ENCODE measurements around the gene INMT.

The INMT gene

DNA sequence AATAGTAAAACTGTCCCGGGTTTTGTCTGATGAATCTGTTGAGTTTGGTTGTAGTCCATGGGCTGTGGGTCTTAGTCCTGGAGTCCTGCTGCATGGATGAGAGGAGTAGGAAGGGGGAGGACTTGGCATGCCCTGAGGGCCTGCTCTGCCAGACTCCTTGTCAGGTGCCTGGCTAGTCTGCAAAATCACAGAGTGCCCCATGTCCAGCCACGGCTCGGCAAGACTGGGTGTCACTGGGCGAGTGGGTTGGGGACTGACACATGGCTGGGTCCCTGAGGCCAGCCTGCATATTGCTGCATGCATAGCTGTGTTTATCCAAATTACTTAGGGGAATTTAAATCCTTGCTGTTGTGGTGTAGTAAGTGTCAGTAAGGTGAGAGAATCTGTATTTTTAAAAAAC lies 29.0 kb downstream of the INMT start:
- no peak for DNase-seq (ENCODE audit: low read depth in 2 of 2)

DNA sequence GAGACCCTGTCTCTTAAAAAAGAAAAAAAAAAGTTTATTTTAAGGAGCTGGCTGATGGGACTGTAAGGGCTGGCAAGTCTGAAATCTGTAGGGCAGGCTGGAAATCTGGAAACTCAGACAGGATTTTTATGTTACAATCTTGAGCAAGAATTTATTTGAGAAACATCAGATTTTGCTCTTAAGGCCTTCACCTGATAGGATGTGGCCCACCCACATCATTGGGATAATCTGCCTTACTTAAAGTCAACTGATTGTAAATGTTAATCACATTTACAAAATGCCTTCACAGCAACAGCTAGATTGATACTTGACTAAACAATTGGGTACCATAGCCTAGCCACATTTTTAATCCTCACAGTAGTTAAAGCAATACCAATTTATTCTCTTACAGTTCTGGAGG lies 30.8 kb downstream of the INMT start:
- DNase-seq (ENCODE audit: low read depth in 2 of 2), result no peak

DNA sequence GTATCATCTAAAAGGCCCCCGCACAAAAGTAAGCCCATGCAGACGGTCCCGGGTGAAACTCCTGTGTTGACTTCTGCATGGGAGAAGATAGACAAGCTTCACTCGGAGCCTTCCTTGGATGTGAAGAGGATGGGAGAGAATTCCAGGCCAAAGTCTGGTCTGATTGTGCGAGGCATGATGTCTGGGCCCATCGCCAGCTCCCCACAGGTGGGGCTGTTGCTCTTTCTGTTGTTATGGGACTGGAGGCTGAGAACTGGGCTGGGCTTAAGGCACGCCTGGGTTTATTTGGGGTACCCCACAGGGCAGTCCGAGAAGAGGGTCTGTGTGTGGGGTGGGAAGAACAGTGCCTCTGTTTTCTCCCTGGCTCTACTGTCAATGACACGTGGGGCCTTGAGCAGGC lies 33.9 kb downstream of the INMT start:
- no peak for DNase-seq (ENCODE audit: low read depth in 2 of 2)

DNA sequence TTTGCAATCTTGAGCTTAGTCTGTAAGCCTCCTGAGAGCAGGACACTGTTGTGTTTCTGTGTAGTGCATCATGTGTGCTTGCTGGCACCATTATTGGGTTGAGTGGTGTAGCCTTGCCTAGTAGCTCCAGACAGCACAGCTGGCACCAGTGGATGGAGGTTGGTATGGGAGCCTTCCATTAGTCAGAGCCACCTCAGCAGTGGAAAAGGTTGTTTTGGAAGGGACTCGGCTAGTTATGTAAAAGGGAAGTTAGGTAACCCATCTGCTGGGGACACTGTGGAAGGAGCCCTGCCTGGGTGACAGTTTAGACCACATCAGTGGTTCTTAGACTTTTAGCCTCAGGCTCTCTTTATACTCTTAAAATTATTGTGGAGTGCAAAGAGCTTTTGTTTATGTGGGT lies 35.6 kb downstream of the INMT start:
- DNase-seq (ENCODE audit: low read depth in 2 of 2), result no peak

DNA sequence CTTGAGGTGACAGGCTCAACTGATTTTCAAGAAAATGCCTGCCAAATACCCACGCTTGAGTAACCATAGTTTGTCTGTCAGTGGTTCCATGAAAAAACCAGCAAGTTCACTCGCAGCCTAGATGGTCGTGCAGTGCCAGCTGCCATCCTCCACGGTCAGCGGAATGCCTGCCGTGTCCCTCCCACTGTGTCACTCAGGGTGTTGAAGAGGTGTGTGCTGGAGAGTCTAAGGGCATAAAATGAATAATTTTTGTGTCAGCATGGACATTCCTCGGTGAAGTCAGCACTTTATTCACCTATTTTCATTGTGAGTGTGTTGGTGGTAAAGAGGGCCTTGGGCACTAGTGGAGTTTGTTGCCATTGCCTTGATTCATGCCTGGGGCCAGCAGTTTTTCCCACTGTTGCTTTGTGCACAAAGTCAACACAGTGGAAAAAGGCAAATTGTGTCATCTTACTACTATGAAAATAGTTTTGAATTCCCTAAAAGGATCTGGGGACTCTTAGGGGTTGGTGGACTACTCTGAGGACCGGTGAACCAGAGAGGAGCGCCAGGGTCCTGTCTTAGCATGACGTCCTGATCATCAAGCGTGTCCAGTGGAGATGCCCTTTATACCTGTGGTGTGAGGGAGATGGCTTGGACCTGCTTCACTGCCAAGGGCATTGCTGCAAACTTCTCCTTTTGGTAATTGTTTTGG lies 36.9 kb downstream of the INMT start:
- DNase-seq (ENCODE audit: low read depth in 2 of 2), result no peak

DNA sequence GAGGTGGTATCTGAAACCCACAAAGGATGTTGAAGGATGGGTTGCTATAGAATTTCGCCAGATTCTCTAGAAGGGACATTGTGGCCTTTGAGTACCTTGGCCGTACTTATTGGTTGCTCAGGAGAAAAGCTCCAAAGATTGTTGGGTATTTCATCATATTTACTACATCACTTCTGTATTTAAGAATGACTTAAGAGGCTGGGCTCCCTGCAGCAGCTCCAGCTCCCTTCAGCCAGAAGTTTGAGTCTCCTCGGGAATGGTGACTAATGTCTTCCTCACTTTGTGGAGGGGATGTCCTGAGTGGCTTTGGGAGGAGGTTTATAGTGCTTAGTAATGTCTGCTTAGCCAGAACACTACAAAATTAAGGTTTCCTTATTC lies 37.4 kb downstream of the INMT start:
- DNase-seq (ENCODE audit: low read depth in 2 of 2), result no peak

DNA sequence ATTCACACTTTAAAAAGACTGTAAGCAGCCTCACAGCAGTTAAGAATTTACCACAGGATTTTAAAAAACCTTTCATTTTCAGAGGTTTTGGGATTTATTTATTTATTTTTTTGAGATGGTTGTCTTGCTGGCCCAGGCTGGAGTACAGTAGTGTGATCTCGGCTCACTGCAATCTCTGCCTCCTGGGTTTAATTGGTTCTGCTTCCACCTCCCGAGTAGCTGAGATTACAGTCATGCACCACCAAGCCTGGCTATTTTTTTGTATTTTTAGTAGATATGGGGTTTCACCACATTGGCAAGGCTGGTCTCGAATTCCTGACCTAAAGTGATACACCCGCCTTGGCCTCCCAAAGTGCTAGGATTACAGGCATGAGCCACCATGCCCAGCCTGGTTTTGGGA lies 38.4 kb downstream of the INMT start:
- DNase-seq (ENCODE audit: low read depth in 2 of 2), result no peak

DNA sequence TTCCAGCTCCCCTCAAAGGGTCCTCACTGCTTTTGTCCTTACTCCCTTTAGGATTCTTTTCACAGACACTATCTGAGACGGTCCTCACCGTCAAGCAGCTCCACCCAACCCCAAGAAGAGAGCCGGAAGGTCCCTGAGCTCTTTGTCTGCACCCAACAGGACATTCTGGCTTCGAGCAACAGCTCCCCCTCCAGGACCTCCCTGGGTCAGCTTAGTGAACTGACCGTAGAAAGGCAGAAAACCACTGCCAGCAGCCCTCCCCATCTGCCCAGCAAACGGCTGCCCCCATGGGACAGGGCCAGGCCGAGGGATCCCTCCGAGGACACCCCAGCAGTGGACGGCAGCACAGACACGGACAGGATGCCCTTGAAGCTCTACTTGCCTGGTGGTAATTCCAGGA lies 39.2 kb downstream of the INMT start:
- no peak for DNase-seq (ENCODE audit: low read depth in 2 of 2)

DNA sequence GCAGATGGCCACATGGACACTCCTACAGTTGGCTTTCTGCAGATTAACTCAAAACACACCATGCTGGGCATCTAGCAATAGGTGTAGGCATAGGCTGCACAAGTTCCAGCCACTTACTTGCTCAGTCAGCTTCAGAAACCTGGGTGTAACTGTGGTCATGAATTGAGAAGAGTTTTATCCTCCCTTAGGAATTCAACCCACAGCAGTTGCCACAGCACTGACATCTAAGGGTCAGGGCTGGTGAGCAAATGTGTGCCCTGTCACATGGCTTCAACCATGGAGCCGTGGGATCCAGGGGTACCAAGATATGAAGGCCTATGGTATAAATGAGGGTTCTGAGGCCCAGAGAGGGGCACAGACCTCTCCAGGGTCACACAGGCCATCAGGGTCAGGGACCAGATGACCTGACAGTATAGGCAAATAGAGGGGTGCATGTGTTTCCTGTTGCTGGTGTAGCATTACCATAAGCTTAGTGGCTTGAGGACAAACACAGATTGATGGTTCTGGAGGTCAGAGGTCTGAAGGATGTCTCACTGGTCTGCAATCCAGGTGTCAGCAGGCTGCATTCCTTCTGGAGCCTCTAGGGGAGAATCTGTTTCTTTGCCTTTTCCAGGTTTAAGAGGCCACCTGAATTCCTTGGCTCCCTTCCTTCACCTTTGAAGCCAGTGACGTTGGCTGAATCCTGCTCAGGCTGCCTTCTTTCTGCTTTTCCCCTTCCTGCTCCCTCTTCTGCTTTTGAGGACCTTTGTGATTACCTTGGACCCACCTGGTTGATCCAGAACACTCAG lies 43.4 kb downstream of the INMT start:
- DNase-seq (ENCODE audit: low read depth in 2 of 2), result no peak

DNA sequence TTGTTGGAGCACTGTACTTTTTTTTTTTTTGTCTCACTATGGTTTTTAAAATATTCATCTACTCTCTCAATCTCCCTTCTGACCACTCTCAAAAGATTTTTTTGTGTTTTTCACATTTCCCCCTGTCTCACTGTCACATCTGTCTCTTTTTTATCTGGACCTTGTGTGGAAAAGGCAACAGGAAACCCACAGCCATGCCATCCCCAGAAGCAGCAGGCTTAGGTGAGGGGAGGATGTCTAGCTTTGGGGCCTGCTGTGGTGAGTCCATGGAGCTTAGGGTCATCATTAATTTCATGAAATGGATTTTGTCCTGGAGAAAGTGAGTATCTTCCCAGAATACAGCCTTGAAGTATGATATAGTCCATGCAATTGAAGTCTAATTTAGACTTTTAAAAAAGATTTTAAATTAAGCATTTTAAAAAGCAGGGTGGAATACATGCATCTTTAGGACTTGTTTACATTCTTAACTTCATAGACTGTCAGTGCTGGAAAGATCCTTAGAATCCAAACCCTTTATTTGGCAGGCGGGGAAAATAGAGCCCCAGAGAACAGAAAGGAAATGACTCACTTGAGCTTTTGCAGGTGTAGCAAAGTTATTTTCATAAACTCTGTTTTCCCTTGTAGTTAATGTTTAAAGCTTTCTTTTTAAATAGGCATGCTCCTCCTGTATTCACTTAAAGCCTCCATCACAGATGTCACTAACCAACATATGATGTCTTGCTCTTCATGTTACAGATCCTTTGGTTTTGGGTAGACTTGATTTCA lies 44.4 kb downstream of the INMT start:
- DNase-seq (ENCODE audit: low read depth in 2 of 2), result no peak

DNA sequence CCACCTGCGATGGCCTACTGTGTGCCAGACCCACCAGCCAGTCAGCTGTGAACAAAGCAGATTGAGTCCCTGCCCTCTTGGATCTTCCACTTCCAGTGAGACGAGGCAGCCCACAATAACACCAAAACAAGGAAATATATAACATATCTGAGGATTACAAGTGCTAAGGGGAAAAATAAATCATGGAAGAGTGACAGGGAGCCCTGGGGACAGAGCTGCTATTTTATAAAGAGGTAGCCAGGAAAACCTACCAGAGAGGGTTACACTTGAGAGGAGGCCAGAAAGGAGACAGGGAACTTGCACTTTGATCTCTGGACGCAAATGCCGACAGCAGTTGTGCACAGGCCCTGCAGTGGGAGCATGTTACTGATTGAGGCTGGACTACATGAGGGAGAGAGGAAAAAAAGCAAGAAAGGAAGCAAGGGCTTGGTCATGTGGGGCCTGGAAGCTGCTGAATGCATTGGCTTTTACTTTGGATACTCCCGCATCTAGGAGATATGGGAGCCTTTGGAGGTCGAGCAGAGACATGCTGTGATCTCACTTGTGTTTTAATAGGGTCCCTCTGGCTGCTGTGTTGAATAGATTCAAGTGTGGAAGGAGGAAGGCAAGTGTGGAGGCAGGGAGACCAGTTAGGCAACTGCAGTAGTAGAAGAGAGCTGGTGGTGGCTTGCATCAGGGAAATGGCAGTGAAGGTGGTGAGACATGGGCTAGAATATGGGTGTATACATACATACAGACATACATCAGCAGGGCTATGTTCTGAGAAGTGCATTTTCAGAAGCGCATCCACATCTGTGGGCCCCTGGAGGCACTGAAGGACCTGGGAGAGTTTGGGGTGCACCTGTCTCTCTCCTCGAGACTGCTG lies 45.5 kb downstream of the INMT start:
- DNase-seq (ENCODE audit: low read depth in 2 of 2), result no peak

DNA sequence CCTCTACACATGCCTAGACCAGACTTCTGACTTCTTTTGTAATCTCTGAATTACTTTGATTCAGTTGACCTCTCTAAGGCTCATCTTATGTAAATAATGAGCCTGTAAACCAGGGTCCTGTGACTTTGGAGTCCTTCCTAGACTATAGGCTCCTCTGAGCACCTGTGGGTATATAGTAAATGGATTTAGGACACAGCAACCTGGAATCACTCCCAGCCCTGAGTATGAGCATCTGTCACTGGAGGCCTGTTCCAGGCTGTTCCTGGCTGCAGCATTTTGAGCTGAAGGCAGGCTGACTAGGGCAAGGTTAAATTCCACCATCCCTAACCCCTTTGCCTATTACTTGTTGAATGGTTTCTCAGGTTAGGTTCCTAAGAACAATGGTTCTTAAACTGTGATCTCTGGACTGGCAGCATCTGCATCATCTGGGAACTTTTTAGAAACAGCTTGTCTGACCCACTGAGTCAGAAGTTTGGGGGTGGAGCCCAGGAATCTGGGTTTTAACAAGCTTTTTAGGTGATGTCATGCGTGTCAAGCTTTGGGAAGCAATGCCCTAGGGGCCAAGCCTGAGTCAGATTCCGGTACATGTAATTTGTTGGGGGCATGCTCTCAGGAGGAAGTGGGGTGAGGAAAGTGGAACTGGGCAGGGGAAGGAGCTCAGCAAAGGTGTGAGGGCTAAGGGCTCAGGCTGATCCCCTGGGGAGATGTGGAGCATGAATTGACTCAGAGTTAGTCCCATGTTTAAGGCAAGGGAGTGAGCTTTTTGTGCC lies 47.5 kb downstream of the INMT start:
- DNase-seq (ENCODE audit: low read depth in 2 of 2), result no peak

DNA sequence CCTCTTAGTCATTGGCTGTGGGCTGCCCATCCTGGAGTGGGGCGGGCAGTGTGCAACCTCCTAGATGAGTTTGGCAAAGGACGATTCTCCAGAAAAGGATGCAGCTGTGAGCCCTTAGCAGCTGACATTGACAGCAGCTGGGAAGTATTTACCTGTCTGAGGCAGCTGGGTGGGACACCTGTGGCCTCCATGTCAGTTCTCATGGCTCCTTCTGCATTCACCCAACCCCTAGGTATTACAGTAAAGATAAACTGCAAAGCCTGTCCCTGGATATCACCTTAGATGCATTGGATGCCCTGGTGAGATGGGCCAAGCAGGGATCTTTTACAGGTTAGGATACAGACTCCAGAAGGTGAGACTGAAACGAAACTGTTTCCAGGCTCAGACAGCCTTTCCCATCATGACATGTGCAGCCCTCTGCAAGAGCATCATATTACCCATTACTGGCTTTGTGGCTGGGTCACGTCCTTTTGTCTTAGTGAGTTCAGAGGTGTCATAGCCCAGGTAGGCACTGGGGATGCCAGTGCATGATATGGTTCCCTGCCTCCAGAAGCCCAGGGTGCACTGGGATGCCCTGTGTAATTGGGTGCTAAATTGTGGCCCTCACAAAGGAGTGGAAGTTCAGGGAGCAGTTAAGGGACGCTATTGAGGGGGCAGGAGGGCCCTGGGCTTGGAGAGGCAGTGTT lies 48.2 kb downstream of the INMT start:
- DNase-seq (ENCODE audit: low read depth in 2 of 2), result no peak

DNA sequence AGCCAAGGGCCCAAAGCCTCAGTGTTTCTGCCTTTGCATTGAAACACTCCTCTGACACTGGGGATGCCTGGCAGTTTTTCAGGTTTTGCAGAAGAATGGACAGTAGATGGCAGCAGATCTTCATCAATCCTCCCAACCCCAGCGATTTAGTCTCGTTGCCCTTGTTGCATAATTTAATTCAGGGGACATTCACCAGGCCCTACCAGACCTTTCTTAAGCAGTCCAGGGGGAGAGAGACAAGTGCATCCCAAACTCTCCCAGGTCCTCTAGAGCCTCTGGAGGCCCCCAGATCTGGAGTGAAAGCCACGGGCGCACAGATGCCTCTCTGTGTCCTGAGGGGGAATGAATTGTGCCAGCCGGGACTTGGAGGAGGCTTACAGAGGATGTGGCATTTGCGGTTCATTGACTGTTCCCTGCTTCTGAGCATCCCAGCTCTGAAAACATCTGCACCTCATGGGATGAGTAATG lies 48.9 kb downstream of the INMT start:
- peak in 1 of 2 donors; percentile 6 for DNase-seq (ENCODE audit: low read depth in 2 of 2)

DNA sequence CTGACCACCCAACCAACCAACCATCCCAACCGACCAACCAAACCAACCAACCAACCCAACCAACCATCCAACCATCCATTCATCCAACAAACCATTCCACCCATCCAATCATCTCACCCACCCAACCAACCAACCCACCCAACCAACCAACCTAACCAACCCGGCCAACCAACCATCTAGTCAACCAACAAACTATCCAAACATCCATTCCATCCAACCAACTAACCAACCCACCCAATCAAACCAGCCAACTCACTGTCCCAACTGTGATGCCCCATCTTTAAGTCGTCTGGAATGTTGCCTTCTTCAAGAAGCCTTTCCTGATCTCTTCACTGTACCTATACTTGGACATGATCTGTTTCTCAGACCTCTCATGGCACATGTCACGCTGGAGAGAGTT lies 50.9 kb downstream of the INMT start:
- DNase-seq (ENCODE audit: low read depth in 2 of 2), result no peak

DNA sequence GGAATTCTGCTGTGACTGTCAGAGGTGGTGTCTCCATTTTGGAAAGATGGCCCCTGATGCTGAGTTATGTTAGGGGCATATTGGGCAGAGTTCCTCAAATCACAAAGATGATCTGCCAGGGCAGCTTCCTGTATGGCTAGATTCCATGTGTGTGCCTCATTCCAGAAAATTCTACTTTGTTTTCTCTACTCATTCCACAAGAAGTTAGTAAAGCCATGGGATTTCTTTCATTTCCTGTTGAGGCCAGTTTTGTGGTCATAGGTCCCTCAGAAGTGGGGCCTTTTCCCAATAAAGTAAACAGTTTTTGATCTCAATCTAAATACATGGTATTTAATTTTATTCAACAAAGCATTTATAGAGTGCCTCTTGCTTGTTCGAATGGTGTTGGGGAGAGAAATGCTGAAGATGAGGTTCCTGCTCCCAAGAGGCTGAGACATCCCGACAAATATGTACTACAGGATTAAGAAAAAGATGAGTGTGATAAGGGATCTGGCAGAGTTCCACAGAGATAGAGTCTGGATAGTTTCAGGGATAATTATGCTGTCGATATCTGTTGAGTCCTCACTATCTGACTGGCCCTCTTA lies 52.2 kb downstream of the INMT start:
- DNase-seq (ENCODE audit: low read depth in 2 of 2), result no peak

DNA sequence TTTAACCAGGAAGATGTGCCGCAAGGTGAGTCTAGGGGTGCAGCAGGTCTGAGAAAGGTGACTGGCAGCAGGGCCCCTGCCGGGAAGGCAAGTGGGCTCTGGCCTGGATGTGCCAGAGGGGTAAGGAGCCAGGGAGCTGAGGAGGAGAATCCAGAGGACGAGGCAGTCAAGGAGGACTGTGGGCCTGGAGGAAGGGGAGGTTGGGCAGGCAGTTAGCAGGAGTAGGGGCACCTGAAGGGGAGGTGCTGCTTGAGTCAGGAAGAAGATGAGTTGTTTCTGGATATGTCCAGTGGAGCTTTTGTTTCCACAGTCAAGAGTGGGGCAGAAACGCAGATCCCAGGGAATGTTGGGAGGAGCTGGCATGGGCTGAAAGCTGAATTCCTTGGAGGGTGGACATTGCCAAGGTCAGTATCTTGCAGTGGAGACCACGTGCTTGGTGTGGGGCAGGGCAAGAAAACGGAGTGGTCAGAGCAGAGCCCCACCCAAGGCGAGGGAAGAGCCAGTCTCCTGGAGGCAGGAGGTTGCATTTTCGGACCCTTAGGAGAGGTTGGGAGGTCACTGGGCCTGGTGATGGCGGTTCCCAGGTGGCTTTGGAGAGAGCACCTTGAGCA lies 53.3 kb downstream of the INMT start:
- no peak for DNase-seq (ENCODE audit: low read depth in 2 of 2)

DNA sequence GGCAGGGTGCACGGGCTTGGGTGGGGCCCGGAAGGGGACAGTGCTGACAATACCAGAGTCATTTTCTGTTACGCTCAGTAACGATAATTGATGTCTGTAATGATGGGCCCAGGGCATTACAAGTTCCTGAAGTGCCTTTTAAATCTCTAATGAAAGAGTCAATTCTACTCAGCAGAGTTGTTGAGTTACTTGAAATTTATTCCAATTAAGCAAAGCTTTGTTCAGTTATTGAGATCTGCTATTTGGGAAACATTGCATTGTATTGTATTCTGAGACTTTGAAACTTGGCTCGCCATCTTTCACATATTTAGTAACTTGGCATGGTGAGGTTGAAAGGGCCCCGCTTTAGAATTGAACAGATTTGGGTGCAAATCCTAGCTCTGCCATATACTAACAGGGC lies 54.0 kb downstream of the INMT start:
- DNase-seq (ENCODE audit: low read depth in 2 of 2), result no peak

All from stimulated activated CD4-positive, alpha-beta T cell treated with anti-CD3 and anti-CD28 coated beads, Interleukin-1b, Interleukin-23, amount 100 ng/mL, for 4 hours (primary cell).